GM03348 (cell line): Measurements from ENCODE around the gene E2F1.

Experiments used
- DNase-seq: peaks from one replicate; pipeline ENCODE4 v3.0.0; 2012; ENCODE audit warnings: low spot score

Gene E2F1

DNA sequence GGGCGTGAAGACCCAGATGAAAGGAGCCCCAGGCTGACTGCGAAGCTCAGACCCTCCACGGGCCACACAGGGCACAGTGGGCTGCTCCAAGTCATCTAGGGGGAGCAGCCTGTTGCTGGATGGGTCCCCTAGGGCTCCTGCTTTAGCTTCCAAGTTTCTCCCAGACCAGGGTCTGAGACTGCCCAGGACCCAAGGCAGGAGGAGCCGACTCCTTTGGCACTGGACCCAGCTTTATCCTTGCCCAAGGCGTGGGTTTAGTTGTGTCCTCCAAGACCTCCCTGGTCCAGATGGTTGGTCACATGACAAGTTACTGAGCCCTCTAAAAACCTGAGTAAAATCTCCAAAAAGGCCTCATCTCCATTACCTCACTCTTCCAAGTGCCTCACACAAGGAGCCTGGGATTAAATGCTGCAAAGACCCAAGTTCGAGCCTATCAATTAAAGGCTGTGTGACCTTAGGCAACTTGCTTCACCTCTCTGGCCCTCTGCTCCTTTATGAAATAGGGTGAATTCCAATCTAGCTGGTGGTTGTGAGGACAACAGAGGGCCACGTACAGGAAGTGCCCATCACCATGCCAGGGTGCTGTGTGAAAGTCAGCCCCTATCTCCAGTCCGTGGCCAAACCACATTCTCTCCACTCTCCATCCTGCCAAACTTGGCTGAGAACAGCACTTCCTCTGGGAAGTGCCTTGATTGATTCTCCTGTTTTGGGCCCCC lies 14.5 kb downstream of the E2F1 start:
- no peak for DNase-seq

DNA sequence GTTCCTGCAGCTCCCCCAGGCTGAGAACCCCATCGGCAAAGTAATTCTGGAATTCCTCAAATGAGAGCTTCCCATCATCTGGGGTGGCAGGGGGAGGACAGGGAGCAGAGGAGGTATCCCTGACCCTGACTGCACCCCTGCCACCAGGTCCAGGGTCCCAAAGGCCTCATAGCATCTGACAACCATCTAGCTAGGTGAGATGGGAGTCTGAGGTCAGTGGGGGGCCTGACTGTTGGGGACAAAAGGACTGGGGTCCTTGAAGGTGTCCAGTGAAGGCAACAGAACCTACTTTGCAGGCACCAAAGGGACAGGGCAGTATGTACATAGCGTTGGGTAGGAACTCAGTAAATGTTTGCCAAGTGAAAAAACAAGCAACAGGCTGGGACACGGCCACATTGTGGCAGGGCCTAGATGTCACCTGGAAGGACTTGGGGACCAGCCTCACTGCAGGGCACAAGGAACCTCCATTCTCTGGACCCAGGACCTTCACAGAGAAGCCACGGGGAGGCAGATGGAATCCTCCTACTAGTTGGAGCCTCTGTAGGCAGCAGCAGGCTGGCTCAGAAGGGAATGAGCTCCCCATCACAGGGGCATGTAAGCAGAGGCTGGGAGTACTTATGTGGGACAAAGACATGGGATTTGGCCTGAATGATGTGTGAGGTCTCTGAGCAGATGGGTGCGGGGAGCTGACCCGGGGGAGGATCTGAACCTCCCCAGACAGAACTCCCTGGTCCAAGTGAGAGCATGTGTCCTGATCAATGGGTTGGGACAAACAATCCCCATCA lies 15.3 kb downstream of the E2F1 start:
- DNase-seq = no peak

DNA sequence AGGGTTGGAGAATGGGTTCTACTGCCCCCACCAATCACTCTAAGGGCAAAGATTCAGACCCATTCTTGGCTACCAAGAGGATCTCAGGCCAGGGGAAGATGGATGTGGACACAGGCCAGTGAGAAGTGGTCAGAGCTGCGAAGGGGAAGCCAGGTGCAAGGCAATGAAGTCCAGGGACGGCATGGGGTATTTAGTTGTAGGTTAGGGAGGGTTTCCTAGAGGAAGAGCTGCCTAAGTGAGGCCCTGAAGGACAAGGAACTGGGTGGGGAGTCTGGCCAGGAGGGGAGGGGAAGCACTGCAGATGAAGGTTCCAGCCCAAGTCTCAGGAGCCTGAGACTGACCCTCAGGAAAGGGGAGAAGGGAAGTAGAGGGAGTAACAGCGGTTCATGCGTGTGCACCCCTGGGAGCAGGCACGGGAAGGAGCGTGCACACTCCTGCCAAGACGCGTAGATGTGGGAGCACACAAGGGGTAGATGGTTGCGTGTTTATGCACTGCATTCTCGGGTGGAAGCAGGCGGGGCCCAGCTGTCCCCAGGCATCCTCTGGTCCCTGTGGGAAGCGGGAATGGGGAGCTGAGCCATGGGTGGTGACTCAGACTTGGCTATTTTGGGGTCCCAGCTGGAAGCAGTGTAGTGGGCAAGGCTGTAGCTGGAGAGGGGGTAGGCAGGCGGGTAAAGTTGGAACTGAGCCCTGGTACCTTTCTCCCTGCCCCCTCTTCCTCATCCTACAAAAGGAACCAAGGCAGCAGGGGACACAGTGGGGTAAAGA lies 16.1 kb downstream of the E2F1 start:
- DNase-seq = no peak

DNA sequence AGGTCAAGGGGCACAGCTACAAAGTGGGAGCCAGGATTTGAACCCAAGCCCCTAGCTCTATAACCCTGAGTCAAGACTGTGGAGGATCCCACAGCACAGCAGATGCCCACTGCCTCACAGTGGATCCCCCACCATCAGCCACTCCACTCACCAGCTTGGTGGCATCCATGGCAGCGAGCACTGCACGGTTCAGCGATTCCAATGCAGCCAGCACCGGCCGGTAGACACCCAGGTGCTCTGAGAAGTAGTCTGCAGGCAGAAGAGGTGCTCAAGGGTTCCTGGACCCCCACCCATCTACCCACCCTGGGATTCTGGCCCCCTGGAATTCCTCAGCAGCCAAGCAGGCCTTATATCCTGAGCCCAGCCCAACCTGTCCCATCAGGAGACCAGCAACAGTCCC lies 17.0 kb downstream of the E2F1 start:
- DNase-seq = no peak

DNA sequence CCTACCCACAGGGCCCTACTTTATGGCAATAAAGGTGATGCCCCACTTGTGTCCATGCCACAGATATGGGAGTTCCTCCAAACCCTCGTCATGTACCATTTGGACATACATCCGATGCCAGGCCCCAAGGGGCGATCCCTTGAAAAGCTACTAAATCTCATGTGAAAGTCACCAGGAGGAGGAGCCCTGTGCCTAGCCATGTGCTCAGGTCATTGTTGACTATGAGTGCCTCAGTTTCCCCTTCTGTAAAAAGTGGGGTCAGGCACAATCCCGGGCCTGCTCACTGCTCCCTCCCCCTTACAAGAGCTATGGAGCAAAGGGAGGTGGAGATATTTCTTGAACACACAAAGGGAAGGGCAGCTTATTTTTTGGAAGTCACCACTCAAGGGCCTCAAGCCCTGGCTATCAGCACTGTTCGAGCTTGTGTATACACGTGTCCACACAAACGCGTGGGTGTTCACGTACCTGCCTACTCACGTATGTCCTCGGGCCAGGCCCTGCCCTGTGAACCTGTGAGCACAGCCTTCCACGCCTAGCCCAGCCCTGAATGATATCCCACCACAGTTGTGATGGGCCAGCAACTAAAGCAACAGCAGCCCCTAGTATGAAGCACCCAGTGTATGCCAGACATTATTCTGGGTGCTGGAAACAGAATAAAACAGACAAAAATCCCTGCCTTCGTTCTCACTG lies 17.6 kb downstream of the E2F1 start:
- DNase-seq = no peak

DNA sequence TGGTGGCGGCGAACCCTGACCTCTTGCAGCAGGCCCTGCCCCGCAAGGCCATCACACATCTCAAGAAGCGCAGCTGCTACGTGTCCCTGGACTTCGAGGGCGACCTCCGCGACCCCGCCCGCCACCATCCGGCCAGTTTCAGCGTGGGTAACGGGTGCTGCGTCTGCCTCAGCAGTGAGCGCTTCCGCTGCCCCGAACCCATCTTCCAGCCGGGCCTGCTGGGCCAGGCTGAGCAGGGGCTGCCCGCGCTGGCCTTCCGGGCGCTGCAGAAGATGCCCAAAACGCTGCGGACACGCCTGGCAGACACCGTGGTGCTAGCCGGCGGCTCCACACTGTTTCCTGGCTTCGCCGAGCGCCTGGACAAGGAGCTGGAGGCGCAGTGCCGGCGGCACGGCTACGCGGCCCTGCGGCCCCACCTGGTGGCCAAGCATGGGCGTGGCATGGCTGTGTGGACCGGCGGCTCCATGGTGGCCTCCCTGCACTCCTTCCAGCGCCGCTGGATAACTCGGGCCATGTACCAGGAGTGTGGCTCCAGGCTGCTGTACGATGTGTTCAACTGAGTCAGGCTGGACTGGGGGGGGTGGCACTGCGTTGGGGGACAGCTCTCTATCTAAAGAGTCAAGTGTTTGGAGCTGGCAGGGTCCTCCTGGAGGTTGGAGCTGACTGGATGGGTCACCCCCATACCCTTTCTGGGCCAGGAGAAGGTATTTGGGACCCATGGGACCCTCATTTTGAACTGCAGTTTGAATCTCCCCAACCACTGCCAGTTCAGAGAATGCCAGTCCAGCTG lies 18.3 kb downstream of the E2F1 start:
- peak; percentile 90 for DNase-seq

DNA sequence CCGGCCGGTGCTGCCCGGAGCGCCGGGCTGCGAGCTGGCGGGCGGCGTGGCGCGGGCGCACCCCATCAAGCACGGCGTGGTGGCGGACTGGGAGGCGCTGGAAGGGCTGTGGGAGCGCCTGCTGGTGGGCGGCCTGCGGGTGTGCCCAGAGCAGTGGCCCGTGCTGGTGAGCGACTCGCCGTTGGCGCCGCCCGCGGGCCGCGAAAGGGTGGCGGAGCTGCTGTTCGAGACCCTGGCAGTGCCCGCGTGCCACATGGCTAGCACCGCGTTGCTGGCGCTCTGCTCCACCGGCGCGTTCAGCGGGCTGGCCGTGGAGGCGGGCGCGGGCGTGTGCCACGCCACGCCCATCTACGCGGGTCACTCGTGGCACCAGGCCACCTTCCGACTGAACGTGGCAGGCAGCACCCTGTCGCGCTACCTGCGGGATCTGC lies 18.9 kb downstream of the E2F1 start:
- DNase-seq = peak; percentile 54

DNA sequence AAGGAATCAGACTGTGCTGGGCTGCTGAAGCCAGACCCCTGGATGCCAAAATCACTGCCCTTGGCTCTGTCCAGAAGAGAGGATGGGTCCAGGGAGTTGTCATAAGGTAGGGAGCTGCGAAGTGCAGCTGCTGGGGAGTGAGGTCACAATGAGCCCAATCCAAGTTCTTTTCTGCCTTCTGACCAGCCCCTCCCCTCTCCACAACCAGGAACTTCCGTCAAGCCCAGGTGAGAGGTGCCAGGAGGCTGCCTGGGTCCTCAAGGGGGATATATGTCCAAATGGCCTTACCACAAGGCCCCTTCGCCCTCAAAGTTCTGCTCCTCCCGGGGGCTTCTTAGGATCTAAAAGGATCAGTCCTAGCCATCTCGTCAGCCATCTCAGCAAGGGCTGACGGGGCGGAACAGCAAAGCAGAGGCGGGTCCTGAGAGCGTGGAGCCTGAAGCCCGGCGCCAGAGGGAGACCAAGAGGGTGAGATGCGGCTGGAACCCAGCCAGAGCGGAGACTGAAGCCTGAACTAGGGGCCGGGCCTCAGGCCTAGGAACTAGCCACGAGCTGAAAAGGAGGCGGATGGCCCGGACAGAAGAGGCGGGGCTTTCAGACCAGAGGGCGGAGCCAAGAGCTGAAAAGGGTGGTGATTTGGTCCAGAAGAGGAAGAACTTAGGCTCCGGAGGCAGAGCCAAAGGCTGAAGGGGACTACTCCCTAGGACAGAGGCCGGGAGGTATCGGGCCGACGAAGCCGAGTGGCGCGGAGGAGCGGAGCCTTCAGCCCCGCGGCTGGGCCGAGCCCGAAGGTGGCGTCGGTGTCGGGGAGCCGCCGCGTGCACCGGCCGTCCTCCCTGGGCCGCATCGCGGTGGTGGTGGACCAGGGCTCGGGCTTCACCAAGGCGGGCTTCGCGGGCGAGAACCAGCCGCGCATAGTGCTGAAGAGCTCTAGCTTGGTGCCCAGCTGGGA lies 19.6 kb downstream of the E2F1 start, which contains the start of gene ACTL10:
TSS of gene ACTL10 (plus strand) at position 651 of the 952 bp plus-strand sequence. CDS start 555 bp downstream, outside the sequence.
- peak; percentile 97 for DNase-seq

DNA sequence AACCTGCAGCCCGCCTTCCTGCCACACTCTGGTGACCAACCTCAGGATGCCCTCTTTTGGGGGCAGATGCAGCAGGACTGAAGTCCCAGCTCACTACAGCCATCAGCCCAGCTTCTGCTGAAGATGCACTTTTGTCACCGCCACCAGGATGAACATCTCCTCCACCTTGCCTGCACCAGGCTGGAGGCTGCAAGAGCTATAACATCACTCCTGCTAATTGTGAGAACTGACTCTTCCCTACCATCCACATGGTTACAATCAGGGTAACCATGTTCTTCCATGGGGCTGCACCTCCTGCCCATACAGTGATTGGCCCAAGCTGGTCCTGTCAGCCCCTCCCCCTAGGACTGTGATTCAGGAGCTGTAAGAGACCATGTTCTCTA lies 21.4 kb downstream of the E2F1 start:
- DNase-seq = no peak

DNA sequence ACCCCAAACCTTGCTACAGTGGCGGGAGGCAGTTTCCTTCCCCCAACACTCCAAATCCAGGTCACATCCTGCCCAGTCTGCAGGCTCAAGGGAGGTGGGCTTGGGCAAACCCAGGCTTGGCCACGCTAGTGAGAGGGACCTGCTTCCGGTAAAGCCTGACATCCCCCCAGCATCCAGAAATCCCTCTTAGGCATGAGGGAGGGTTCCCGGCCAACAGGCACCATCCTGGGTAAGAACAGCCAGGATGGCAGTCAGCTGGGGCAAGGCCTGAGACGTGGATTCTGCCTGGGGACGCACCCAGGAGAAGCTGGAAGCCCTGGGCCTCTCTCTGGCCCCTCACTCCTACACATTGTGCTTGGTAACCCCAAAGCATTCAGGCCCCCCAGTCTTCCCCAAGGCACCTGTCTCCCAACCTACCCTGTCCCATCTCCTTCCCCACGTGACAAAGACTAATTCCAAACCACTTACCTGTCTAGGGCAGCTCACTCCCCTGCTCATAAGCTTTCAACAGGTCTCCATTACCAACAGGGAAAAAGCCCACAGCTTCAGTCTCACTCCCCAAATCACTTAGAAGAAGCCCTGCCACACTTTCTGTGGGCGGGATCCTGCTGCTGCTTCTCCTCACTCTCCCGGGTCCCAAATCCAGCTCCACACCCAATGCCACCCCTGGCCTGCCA lies 22.0 kb downstream of the E2F1 start:
- DNase-seq = no peak

DNA sequence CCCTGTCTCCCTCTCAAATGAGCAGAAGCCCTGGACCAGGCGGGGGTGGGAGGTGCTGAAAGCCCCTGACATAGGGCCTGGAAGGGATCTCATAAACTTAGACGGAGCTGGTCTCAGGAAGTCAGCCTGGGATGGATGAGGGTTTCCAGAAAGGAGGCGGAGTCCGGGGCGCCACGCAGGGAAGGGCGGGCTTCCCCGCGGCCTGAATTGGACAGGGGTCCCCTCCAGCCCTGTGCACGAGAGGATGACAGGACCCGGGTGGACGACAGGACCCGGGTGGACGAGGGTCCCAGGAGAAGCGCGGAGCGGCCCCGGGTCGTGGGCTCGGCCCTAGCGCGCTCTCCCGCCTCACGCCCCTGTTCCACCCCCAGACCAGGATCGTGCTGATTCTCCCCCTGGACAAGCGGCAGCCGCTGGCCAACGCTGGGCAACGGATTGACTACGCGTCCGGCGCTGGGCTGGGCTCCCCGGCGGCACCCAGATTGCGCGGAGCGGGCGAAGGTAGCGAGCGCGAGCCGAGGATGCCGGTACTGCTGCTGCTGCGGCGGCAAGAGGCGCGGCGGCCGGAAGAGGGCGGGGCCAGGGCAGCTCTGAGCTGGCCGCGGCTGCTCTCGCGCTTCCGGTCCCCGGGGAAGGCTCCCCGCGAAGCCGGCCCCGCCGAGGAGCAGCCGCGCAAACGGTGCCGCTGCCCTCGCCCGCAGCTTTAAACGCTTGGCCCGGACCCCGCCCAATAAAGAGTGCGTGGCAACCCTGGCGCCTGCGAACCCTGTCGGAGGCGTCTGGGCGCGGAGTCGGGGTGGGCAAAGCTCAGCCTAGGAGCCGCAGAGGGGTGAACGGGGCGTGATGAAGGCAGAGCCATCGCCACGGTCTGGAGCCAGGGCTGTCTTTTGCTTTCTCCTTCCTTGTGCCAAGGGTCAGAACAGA lies 22.8 kb downstream of the E2F1 start:
- peak; percentile 94 for DNase-seq

DNA sequence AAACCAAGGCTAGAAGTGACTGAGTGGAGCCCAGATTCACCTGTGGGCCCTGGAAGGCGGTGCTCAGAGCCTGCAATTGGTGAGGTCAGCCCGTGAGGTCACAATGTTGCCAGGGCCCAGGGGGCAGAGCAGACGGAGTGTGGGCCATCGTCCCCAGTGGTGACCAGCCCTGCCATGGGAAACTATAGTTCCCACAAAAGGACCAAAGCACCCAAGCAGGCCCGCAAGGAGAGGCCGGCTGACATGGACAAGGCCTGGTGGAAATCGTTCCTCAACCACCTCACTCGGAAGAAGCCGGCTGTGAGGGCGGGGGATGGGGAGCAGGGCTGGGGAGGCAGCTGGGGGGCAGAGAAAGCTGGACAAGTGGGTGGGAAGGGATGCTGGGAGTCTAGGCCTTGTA lies 24.0 kb downstream of the E2F1 start, which contains the start of gene C20orf144:
TSS of gene C20orf144 (plus strand) at position 156 of the 400 bp plus-strand sequence. CDS start at position 175, 19 bp downstream.
- no peak for DNase-seq

DNA sequence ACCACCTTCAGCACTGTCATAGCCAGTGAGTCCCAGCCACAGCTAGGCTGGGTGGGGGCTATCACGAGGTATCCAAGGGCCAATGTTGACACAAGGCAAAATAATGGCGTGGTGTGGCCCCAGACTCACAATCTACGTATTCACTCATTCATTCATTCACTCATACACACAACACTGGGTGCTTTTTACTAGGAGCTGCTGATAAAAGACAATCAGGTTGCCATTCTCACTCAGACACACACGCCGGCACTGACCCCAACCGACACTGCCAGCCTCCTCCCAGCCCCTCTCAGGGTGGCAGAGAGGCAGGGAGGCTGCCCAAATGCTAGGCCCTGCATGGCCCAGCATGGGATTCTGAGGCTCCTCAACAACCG lies 25.5 kb downstream of the E2F1 start:
- no peak for DNase-seq

DNA sequence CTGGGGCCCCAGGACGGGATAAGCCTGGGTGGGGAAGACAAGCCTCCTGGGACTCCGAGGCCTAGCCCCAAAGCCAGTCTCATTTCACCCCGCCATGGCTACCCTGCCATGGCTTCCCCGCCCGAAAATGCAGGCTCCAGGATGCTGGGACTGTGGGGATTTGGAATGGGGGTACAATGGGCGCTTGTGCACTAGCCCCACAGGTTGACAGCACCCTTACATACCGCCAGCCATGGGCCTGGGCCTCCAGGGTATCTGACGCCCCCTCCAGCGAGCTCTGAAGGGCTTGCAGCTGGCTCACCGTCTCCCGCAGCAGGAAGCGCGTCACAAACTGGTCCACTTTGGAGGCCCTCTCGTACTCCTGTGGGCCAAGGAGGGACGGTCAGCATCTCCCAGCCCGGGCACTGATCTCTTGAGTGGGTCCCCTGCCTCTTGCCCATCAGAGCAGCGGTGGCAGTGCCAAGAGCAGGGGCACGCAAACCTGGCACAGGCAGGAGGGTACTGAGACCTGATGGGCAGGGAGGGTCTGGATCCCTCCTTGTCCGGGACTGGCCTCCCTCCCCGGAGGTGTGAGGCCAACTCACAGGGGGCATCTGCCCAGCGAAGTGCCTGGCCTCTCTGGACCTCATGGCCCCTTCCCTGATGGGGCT lies 26.0 kb downstream of the E2F1 start:
- no peak for DNase-seq

DNA sequence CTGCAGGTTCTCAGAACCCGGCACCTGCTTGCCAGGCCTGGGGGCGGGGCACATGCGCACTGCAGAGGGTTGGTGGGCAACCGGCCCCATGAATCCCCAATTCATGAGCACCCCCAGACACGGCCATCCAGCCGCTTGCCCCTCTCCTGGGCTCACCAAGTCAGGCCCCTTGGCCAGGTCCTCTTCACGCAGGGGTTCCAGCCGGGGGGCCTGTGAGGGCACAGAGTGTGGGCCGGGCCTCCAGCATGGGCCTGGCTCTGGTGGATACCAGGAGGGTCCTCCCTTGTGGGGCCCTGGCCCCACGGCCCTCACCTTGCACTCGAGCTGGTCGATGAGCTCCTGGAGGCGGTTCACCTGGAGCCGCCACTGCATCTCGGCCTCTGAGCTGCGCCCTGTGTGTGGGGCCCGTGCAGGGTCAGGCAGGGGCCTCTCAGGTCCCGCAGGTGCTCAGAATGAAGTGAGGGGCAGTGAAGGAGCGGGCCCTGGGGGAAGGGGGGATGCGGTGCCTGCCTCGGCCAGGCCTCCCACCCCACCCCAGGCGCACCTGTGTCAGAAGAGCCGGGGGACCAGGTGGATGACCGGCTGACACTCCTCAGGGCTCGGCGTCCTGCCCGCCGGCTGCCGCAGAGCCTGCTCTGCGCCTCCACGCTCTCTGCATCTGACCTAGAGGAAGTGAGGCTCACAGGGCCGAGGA lies 26.7 kb downstream of the E2F1 start:
- no peak for DNase-seq

DNA sequence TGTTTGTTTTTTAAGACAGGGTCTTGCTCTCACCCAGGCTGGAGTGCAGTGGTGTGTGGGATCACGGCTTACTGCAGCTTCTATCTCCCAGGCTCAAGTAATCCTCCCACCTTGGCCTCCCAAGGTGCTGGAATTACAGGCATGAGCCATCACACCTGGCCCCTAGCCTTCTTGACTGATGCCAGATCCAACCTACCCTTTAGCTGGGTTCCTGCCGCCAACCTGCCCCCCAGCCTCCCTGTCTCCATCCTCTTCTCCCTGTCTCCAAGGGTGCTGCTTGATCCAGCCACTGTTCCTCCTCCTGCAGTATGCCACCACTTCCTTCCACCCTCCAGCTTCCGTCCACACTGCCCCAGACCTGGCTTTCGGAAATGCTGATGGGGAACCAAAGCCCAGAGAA lies 27.3 kb downstream of the E2F1 start:
- no peak for DNase-seq

DNA sequence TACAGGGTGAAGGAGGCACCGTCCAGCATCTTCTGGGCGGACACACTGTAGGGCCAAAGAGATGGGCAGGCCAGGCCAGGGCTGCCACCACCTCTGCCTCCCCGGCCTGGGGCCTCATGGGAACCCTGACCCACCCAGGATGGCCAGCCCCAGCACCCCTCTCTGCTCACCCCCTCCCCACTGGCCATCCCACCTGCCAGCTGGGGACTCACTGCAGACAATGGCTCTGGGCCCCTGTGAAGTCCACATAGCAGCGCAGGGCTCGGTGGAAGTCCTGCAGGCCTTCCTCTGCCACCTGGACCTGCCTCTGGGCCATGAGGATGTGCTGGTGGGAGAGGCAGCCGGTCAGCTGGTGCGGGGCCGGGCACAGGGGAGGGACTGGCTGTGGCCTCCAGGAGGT lies 27.7 kb downstream of the E2F1 start:
- DNase-seq = no peak
